IMR-90 (cell line): ENCODE data around the gene AKR1D1.

ENCODE experiments used
- MXI1 ChIP-seq: IDR thresholded peaks from 2 replicates; pipeline ENCODE4 v1.6.1; 2012; ENCODE audit warnings: low read depth, mild to moderate bottlenecking, low read length, moderate library complexity, borderline replicate concordance
- RCOR1 ChIP-seq: IDR thresholded peaks from 2 replicates; pipeline ENCODE4 v1.6.1; 2012; ENCODE audit warnings: mild to moderate bottlenecking, low read length, improper control_type of control experiment; ENCODE audit not compliant: insufficient replicate concordance

- TF ChIP-seq RCOR1 (no peak), MXI1 (no peak)
These were observed 5.6 kb downstream of the AKR1D1 start for GRCh38 chr7:138081868-138082267.
